ENCODE results near the gene FRG2.
"Not testable (repeated sequence)": the region's sequence is repeated elsewhere in the genome, so short reads cannot be mapped to it uniquely, and the experiment has no call there.

DNA sequence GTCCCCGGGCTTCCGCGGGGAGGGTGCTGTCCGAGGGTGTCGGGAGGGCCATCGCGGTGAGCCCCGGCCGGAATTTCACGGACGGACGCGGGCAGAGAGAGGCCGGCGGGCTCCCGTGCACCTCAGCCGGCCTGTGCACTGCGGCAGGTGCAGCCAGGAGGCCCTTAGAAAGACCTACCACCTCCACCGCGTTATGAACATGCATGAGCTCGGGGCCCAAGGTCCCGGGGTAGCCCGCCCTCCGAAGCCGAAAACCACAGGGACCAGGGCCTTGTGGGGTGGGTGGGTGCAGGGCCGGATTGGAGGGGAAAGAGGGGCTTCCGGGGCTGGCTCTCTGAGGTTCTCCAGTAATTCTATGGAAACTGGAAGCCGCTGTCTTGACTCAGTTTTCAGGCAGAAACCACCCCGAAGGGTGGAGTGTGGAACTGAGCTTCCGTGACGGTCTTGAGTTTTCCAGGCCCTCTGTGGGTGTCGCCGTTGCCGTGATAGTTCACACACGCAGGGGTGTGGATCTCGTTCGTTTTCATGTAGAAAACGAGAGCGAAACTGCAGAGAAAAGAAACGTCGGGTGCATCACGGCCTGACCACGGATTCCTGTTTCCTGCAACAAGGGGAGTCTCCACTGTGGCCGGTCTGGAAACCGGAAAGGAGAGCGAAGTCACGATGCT is 4.3 kb downstream of the FRG2 start:
- TF ChIP-seq EZH2phosphoT487 (IDR thresholded peaks at IDR 0.05; ENCODE audit: insufficient read depth, low read depth); EZH2 (IDR thresholded peaks at IDR 0.05; ENCODE audit: insufficient read depth, poor library complexity, severe bottlenecking): not testable (repeated sequence)
